GM12878 (cell line): Measurements from ENCODE around the gene RNASE7.

Experiments used
- CREM ChIP-seq: IDR thresholded peaks from 2 replicates; pipeline ENCODE4 v1.6.1; 2014; ENCODE audit warnings: antibody characterized with exemption, low read depth
- MEF2B ChIP-seq: fragments of 450-650 bp; IDR thresholded peaks from 2 replicates; pipeline ENCODE4 v1.6.1; 2018; ENCODE audit warnings: mild to moderate bottlenecking, moderate library complexity; ENCODE audit not compliant: partially characterized antibody, poor library complexity, severe bottlenecking

DNA sequence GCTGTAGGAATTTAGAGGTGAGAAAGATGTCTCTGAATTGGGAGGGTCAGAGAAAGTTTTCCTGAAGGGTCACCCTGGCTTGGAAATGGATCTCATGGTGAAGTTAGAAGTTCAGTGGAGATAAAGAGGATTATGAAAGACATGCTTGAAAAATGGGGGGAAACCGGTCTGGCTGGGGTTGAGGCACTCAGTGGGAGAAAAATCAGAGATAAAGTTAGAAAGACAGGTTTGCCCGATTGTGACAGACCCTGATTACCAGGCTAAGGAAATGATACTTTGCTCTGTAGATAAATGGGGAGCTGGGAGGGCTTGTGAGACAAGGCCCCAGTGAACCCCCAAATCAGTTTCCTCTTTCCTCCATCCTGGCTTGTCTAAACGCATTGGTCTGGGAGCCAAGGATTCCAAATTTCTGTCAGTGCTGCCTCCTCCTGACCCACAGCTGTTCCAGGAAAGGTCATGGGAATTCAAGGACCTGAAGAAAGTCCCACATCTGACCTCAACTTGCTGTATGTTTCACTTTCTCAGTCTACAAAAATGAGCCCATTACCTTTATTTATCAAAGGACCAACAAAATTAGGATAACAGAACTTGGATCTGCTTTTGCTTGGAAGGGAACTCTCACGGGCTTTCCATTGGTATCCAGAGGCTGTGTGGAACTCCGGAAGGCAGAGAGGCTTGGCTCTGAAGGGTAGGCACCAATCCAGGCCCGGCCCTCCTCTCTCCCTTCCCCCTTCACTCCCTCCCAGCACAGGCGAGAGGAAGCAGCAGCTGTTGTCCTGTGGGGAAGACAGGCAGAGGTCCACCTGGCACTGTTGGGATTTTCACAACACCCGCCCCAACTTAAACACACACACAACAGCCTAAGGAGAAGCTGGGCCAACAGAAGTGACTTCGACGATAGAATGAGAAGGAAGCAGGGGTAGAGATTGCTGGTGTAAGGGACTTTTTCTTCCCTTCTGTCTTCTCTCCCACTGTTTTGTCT is 3.4 kb upstream of the RNASE7 start:
- TF ChIP-seq MEF2B = no peak
- TF ChIP-seq CREM = no peak
